PFSK-1 (cell line): ENCODE measurements around the gene TNNT3.
A peak's percentile ranks its signal among the peaks of the same experiment; 100 is the strongest.

Experiments used
- FOXP2 ChIP-seq: optimal IDR thresholded peaks from 2 replicates; pipeline ENCODE3; 2011; ENCODE audit warnings: borderline replicate concordance, control low read depth, inconsistent platforms; ENCODE audit not compliant: insufficient read depth; ENCODE audit errors: extremely low read length, extremely low read depth
- POLR2AphosphoS5 ChIP-seq: IDR thresholded peaks from 2 replicates; pipeline ENCODE4 v1.6.1; 2012; ENCODE audit warnings: low read depth, mild to moderate bottlenecking, control low read depth, low read length, moderate library complexity
- SIN3A ChIP-seq: IDR thresholded peaks from 2 replicates; pipeline ENCODE4 v1.6.1; 2012; ENCODE audit warnings: mild to moderate bottlenecking, low read length, moderate library complexity, borderline replicate concordance; ENCODE audit not compliant: insufficient read depth
- TAF1 ChIP-seq: IDR thresholded peaks from 2 replicates; pipeline ENCODE4 v1.6.1; 2012; ENCODE audit warnings: low read length, control low read depth, borderline replicate concordance; ENCODE audit not compliant: insufficient read depth
- TF ChIP-seq, protein P1 (sequence below), 2 experiments: IDR thresholded peaks; 2 replicates each; pipeline versions ENCODE4 v1.6.1 to v1.8.0; 2011 to 2012; ENCODE audit warnings: low read depth in 2 of 2, low read length in 2 of 2, control low read depth in 1 of 2, inconsistent platforms in 1 of 2, mild to moderate bottlenecking in 1 of 2, moderate library complexity in 1 of 2; ENCODE audit not compliant: insufficient read depth in 1 of 2

DNA sequence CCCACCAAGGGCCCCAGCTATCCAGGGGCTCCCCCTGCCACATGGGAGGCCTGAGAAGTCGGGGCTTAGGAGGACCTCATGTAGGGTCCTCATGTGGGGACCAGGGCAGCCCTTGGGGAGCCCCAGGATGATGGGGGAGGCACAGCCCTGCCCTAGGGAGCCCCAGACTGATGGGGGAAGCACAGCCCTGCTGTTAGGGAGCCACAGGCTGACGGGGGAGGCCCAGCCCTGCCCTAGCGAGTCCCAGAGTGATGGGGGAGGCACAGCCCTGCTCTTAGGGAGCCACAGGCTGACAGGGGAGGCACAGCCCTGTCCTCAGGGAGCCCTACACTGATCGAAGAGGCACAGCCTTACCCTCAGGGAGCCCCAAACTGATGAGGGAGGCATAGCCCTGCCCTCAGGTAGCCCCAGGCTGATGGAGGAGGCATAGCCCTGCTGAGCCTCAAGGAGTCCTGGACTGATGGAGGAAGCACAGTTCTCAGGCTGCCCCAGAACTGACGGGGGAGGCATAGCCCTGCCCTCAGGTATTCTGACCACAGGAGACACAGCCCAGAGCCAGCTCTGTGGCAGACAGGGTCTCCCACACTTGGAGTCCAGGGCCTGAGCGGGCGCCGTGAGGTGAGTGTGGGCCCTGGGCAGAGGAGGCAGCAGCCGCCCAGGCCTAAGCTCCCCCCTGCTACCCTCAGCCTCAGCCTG, 38.6 kb upstream of the TNNT3 start:
- TF ChIP-seq POLR2AphosphoS5 (0 out of 2 replicates have a peak, but pooled peaks have one; percentile 41), TAF1 (no peak), SIN3A (no peak), FOXP2 (no peak)
- TF ChIP-seq, protein P1, sequence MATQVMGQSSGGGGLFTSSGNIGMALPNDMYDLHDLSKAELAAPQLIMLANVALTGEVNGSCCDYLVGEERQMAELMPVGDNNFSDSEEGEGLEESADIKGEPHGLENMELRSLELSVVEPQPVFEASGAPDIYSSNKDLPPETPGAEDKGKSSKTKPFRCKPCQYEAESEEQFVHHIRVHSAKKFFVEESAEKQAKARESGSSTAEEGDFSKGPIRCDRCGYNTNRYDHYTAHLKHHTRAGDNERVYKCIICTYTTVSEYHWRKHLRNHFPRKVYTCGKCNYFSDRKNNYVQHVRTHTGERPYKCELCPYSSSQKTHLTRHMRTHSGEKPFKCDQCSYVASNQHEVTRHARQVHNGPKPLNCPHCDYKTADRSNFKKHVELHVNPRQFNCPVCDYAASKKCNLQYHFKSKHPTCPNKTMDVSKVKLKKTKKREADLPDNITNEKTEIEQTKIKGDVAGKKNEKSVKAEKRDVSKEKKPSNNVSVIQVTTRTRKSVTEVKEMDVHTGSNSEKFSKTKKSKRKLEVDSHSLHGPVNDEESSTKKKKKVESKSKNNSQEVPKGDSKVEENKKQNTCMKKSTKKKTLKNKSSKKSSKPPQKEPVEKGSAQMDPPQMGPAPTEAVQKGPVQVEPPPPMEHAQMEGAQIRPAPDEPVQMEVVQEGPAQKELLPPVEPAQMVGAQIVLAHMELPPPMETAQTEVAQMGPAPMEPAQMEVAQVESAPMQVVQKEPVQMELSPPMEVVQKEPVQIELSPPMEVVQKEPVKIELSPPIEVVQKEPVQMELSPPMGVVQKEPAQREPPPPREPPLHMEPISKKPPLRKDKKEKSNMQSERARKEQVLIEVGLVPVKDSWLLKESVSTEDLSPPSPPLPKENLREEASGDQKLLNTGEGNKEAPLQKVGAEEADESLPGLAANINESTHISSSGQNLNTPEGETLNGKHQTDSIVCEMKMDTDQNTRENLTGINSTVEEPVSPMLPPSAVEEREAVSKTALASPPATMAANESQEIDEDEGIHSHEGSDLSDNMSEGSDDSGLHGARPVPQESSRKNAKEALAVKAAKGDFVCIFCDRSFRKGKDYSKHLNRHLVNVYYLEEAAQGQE (IDR thresholded peaks at IDR 0.05; ENCODE audit: insufficient read depth in 1 of 2, low read depth in 2 of 2, low read length in 2 of 2): no peak
